HCT116 (cell line): ENCODE results near the gene PPIG. TPM values are rescaled to one million over a fixed set of nuclear protein-coding genes. Genes with fewer than 3 reads are reported as not detected.

Source experiments
- ATAC-seq: fragments of 200-7000 bp; cut with Tn5 transposase; 2 replicates; pipeline ENCODE4 v1.9.1; 2020; ENCODE audit warnings: mild to moderate bottlenecking, moderate library complexity
- BruUV-seq: library from RNA; stranded (reverse); fragments of 400-500 nt; replicated peaks from 2 replicates; lab custom pipeline; 2021; lab: Mats Ljungman, UMichigan
- CTCF ChIA-PET: fragments of 300-600 bp; sonication (Branson Sonifier 250); formaldehyde crosslinking; loops from one replicate; lab custom pipeline; 2021; ENCODE audit warnings: antibody characterized with exemption; lab: Charles Lee
- POLR2A ChIA-PET: fragments of 300-600, 350-600 bp; sonication (Branson Sonifier 250); formaldehyde crosslinking; loops from one replicate; lab custom pipeline; 2021; ENCODE audit warnings: antibody characterized with exemption; lab: Charles Lee
- RAD21 ChIA-PET, 2 experiments: fragments of 300-600 bp; sonication (Branson Sonifier 250); formaldehyde crosslinking; loops; one replicate each; lab custom pipeline; 2023; ENCODE audit warnings: low total read pairs in 2 of 2; ENCODE audit not compliant: uncharacterized antibody in 2 of 2, unreplicated experiment in 2 of 2, low non-redundant PET in 1 of 2; lab: Charles Lee
- DNase-seq: peaks from one replicate; pipeline ENCODE4 v3.0.0-alpha.2; 2010; ENCODE audit warnings: low read depth, low spot score
- H2AFZ ChIP-seq: fragments of 200-600 bp; shearing (Covaris generic), sonication (generic); 2 replicates; pipeline ENCODE4 v1.6.1; 2017; ENCODE audit warnings: low read depth, mixed run types, mixed read lengths, antibody characterized with exemption, low read length; ENCODE audit not compliant: poor library complexity, severe bottlenecking
- H3K27ac ChIP-seq: 2 replicates; pipeline ENCODE4 v1.5.1; 2012; ENCODE audit warnings: low read depth, low read length
- H3K27me3 ChIP-seq: fragments of 200-600 bp; sonication (generic); 2 replicates; pipeline ENCODE4 v1.6.1; 2016; ENCODE audit warnings: mixed run types, low read length, mixed read lengths; ENCODE audit not compliant: insufficient read depth
- H3K36me3 ChIP-seq, 2 experiments: fragments of 200-500 bp in 1 of 2; fragments of 200-600 bp in 1 of 2; sonication (Bioruptor generic) in 1 of 2; sonication (generic) in 1 of 2; 2 replicates each; pipeline versions ENCODE4 v1.5.1 to v1.6.1; 2014 to 2016; ENCODE audit warnings: low read length in 2 of 2, inconsistent platforms in 1 of 2, mixed read lengths in 1 of 2, mixed run types in 1 of 2; ENCODE audit not compliant: insufficient read depth in 2 of 2, control insufficient read depth in 1 of 2
- H3K4me1 ChIP-seq, 2 experiments: fragments of 200-600 bp in 1 of 2; sonication (generic) in 1 of 2; 2 replicates each; pipeline versions ENCODE4 v1.5.1 to v1.6.1; 2012 to 2017; ENCODE audit warnings: low read length in 2 of 2, inconsistent platforms in 1 of 2, mild to moderate bottlenecking in 1 of 2, mixed read lengths in 1 of 2, mixed run types in 1 of 2, moderate library complexity in 1 of 2; ENCODE audit not compliant: insufficient read depth in 2 of 2, control insufficient read depth in 1 of 2
- H3K4me2 ChIP-seq: fragments of 200-600 bp; sonication (generic); 2 replicates; pipeline ENCODE4 v1.6.1; 2017; ENCODE audit warnings: mixed run types, low read length, mixed read lengths
- H3K4me3 ChIP-seq, 2 experiments: fragments of 200-600 bp in 1 of 2; sonication (generic) in 1 of 2; replicated peaks in 1 of 2; 2 replicates each; pipeline ENCODE4 v1.5.1; 2011 to 2016; ENCODE audit warnings: low read length in 2 of 2, control low read depth in 1 of 2, low read depth in 1 of 2, mild to moderate bottlenecking in 1 of 2, mixed read lengths in 1 of 2, mixed run types in 1 of 2
- H3K79me2 ChIP-seq: fragments of 200-600 bp; sonication (generic); 2 replicates; pipeline ENCODE4 v1.6.1; 2017; ENCODE audit warnings: mild to moderate bottlenecking, mixed run types, low read length, moderate library complexity, mixed read lengths; ENCODE audit not compliant: insufficient read depth
- H3K9ac ChIP-seq: fragments of 200-600 bp; sonication (generic); 2 replicates; pipeline ENCODE4 v1.6.1; 2016; ENCODE audit warnings: low read length, mixed read lengths
- H3K9me2 ChIP-seq: fragments of 200-600 bp; sonication (generic), shearing (Covaris generic); 2 replicates; pipeline ENCODE4 v1.6.1; 2017; ENCODE audit warnings: mixed run types, mild to moderate bottlenecking, moderate library complexity; ENCODE audit not compliant: insufficient read depth
- H3K9me3 ChIP-seq, 2 experiments: fragments of 200-500 bp in 1 of 2; fragments of 200-600 bp in 1 of 2; sonication (Bioruptor generic) in 1 of 2; sonication (generic) in 1 of 2; 2 replicates each; pipeline ENCODE4 v1.6.1; 2014 to 2017; ENCODE audit warnings: low read length in 2 of 2, mixed read lengths in 2 of 2, inconsistent platforms in 1 of 2, low read depth in 1 of 2, mild to moderate bottlenecking in 1 of 2, mixed run types in 1 of 2, moderate library complexity in 1 of 2; ENCODE audit not compliant: control insufficient read depth in 1 of 2, insufficient read depth in 1 of 2
- H4K20me1 ChIP-seq: fragments of 200-600 bp; sonication (generic), shearing (Covaris generic); 2 replicates; pipeline ENCODE4 v1.6.1; 2017; ENCODE audit warnings: mixed run types, mild to moderate bottlenecking, moderate library complexity; ENCODE audit not compliant: insufficient read depth
- ATF3 ChIP-seq: IDR thresholded peaks from 2 replicates; pipeline ENCODE4 v1.6.1; 2012
- CEBPB ChIP-seq: IDR thresholded peaks from 2 replicates; pipeline ENCODE4 v1.6.1; 2012; ENCODE audit warnings: low read depth
- CTCF ChIP-seq, 3 experiments: fragments of 200-600 bp in 1 of 3; sonication (generic) in 1 of 3; IDR thresholded peaks in 2 of 3; conservative IDR thresholded peaks in 1 of 3; 2 replicates each; pipeline ENCODE4 v1.5.1; 2012 to 2017; ENCODE audit warnings: low read depth in 2 of 3, low read length in 2 of 3, antibody characterized with exemption in 1 of 3, borderline replicate concordance in 1 of 3, control low read depth in 1 of 3, mild to moderate bottlenecking in 1 of 3, mixed read lengths in 1 of 3, mixed run types in 1 of 3, moderate library complexity in 1 of 3; ENCODE audit not compliant: insufficient read depth in 1 of 3
- EGR1 ChIP-seq: IDR thresholded peaks from 2 replicates; pipeline ENCODE4 v1.6.1; 2012; ENCODE audit warnings: low read depth
- ELF1 ChIP-seq: IDR thresholded peaks from 2 replicates; pipeline ENCODE4 v1.6.1; 2012; ENCODE audit warnings: low read depth, borderline replicate concordance
- EZH2 ChIP-seq: fragments of 200-600 bp; sonication (generic); IDR thresholded peaks from 2 replicates; pipeline ENCODE4 v1.6.1; 2017; ENCODE audit warnings: antibody characterized with exemption, mixed run types
- EZH2phosphoT487 ChIP-seq: fragments of 200-600 bp; IDR thresholded peaks from 2 replicates; pipeline ENCODE4 v1.6.1; 2018; ENCODE audit warnings: antibody characterized with exemption, borderline replicate concordance
- FOSL1 ChIP-seq: IDR thresholded peaks from 2 replicates; pipeline ENCODE4 v1.6.1; 2012; ENCODE audit warnings: low read depth
- POLR2A ChIP-seq: IDR thresholded peaks from 2 replicates; pipeline ENCODE4 v1.7.0; 2011; ENCODE audit warnings: borderline replicate concordance; ENCODE audit not compliant: insufficient read depth, insufficient read length; ENCODE audit errors: extremely low read depth
- POLR2AphosphoS5 ChIP-seq: IDR thresholded peaks from 2 replicates; pipeline ENCODE4 v1.6.1; 2011; ENCODE audit warnings: mild to moderate bottlenecking, low read depth, low read length, moderate library complexity
- REST ChIP-seq: IDR thresholded peaks from 2 replicates; pipeline ENCODE4 v1.6.1; 2012; ENCODE audit warnings: low read depth
- SP1 ChIP-seq: IDR thresholded peaks from 2 replicates; pipeline ENCODE4 v1.6.1; 2012; ENCODE audit warnings: low read depth
- SRF ChIP-seq: IDR thresholded peaks from 2 replicates; pipeline ENCODE4 v1.6.1; 2012; ENCODE audit warnings: low read depth
- YY1 ChIP-seq: IDR thresholded peaks from 2 replicates; pipeline ENCODE4 v1.6.1; 2011; ENCODE audit warnings: low read length, low read depth, moderate library complexity, mild to moderate bottlenecking; ENCODE audit not compliant: insufficient replicate concordance; ENCODE audit errors: extremely low read depth
- ZFX ChIP-seq: fragments of 450-650 bp; IDR thresholded peaks from 2 replicates; pipeline ENCODE4 v1.6.1; 2017
- ZNF274 ChIP-seq: fragments of 200-500 bp; sonication (Bioruptor generic); IDR thresholded peaks from 2 replicates; pipeline ENCODE4 v1.6.1; 2014; ENCODE audit warnings: mild to moderate bottlenecking, low read depth, low read length, inconsistent platforms
- intact Hi-C: fragments of 100-400 bp; cut with micrococcal nuclease; formaldehyde crosslinking; loops from 2 replicates; pipeline ENCODE4 v1.10.0; 2022
- total RNA-seq: library from RNA; stranded (reverse); gene quantifications from one replicate; pipeline ENCODE4 v1.2.1, GENCODE V29; 2021; ENCODE audit not compliant: unreplicated experiment

Gene PPIG
- total RNA-seq, 1 experiment from 2014 or later, result 55.3 TPM

- no peak for TF ChIP-seq REST
Measured at GRCh38 chr2:169676850-169677249, 92.7 kb downstream of the PPIG start (continued).

- Histone ChIP-seq H2AFZ (no peak overlapping the region), H3K9ac (no peak overlapping the region), H3K9me3 (no peaks in the 10 kb centered on the region), H3K4me2 (no peak overlapping the region), H3K36me3 (no peaks in the 10 kb centered on the region), H3K27ac (no peak overlapping the region), H3K9me2 (no peaks in the 10 kb centered on the region), H3K79me2 (no peaks in the 10 kb centered on the region), H3K4me1 (no peaks in the 10 kb centered on the region), H4K20me1 (no peaks in the 10 kb centered on the region), H3K27me3 (no peaks in the 10 kb centered on the region), H3K4me3 (no peak overlapping the region)
- ChIA-PET POLR2A (no interaction called here), CTCF (no interaction called here), RAD21 (no interaction called here)
- intact Hi-C loops, result no loop called here
- DNase-seq, result no peak
- no TSS peak for BruUV-seq
- ATAC-seq, result no peak
- TF ChIP-seq EZH2 (no peak), ATF3 (no peak), SP1 (no peak), CTCF (IDR thresholded peaks at IDR 0.05 in 2 of 3, conservative IDR thresholded peaks at IDR 0.05 in 1 of 3; ENCODE audit: borderline replicate concordance in 1 of 3, insufficient read depth in 1 of 3, low read depth in 2 of 3, low read length in 2 of 3) (no peak), REST (no peak), EGR1 (no peak), SRF (no peak), ZFX (no peak), POLR2A (no peak), ELF1 (no peak), FOSL1 (no peak), POLR2AphosphoS5 (no peak), CEBPB (no peak), EZH2phosphoT487 (no peak), ZNF274 (no peak), YY1 (no peak)
Measured at GRCh38 chr2:169683054-169683424, 98.9 kb downstream of the PPIG start.
